NT2/D1 (cell line): ENCODE data around the gene GMPR.

Experiments
- SUZ12 ChIP-seq: IDR thresholded peaks from 2 replicates; pipeline ENCODE4 v1.6.1; 2011; ENCODE audit not compliant: insufficient read length, insufficient read depth; ENCODE audit errors: extremely low read depth
- YY1 ChIP-seq: IDR thresholded peaks from 2 replicates; pipeline ENCODE4 v1.6.1; 2011; ENCODE audit not compliant: insufficient read length, insufficient read depth
- ZNF274 ChIP-seq: IDR thresholded peaks from 2 replicates; pipeline ENCODE4 v1.6.1; 2011; ENCODE audit warnings: mild to moderate bottlenecking, low read depth, low read length

GRCh38 chr6:16256781-16257180, 18.4 kb downstream of the GMPR start:
- no peak for TF ChIP-seq ZNF274
- no peak for TF ChIP-seq SUZ12
- TF ChIP-seq YY1: no peak
